GM12875 (cell line): ENCODE data around the gene FAM187B.
"Not testable (repeated sequence)": the region's sequence is repeated elsewhere in the genome, so short reads cannot be mapped to it uniquely, and the experiment has no call there.

ENCODE experiments used
- H3K4me3 ChIP-seq: one replicate; pipeline ENCODE4 v1.5.1; 2011; ENCODE audit warnings: low read depth, low read length, control low read depth
- CTCF ChIP-seq: IDR thresholded peaks from 2 replicates; pipeline ENCODE4 v1.5.1; 2011; ENCODE audit warnings: low read depth, mild to moderate bottlenecking, control low read depth, inconsistent platforms, low read length, moderate library complexity, borderline replicate concordance; ENCODE audit not compliant: insufficient read depth

The FAM187B gene

GRCh38 chr19:35225951-35226350 is 2.6 kb downstream of the FAM187B start:
- TF ChIP-seq CTCF, result no peak

GRCh38 chr19:35224681-35225571 is 3.6 kb downstream of the FAM187B start:
- no peak for TF ChIP-seq CTCF
- no peak overlapping the region for H3K4me3 ChIP-seq

More at GRCh38 chr19:35225951-35226350, 2.6 kb downstream of the FAM187B start:
- no peak overlapping the region for H3K4me3 ChIP-seq

GRCh38 chr19:35223862-35224505 is 4.6 kb downstream of the FAM187B start:
- no peak overlapping the region for H3K4me3 ChIP-seq
- no peak for TF ChIP-seq CTCF

GRCh38 chr19:35223084-35223790 is 5.3 kb downstream of the FAM187B start:
- no peak overlapping the region for H3K4me3 ChIP-seq
- TF ChIP-seq CTCF, result no peak

- no peak for TF ChIP-seq CTCF
- H3K4me3 ChIP-seq, result no peak overlapping the region
These were observed 6.0 kb downstream of the FAM187B start for GRCh38 chr19:35222373-35223015.

GRCh38 chr19:35220973-35221590 is 7.5 kb downstream of the FAM187B start:
- H3K4me3 ChIP-seq, result not testable (repeated sequence)
